T-helper 2 cell treated with Interferon-gamma antibody and Interleukin-4, amounts not matched to agents 5 μg/mL and 100 μg/mL, for 36 hours (primary cell): Measurements from ENCODE around the gene JOSD2.

Experiments
- DNase-seq: peaks from one replicate; pipeline ENCODE4 v3.0.0; 2021; ENCODE audit warnings: low spot score
- H3K27ac Mint-ChIP-seq: one replicate; pipeline ENCODE4 v1.8.0; 2021; ENCODE audit warnings: mild to moderate bottlenecking, mixed read lengths
- H3K27me3 Mint-ChIP-seq: one replicate; pipeline ENCODE4 v1.8.0; 2021; ENCODE audit warnings: low read depth, mixed read lengths
- H3K36me3 Mint-ChIP-seq: one replicate; pipeline ENCODE4 v1.8.0; 2021; ENCODE audit warnings: low read depth, mixed read lengths
- H3K4me1 Mint-ChIP-seq: one replicate; pipeline ENCODE4 v1.8.0; 2021; ENCODE audit warnings: low read depth, mixed read lengths
- H3K4me3 Mint-ChIP-seq: one replicate; pipeline ENCODE4 v1.8.0; 2022; ENCODE audit warnings: mild to moderate bottlenecking, moderate library complexity, mixed read lengths
- H3K9me3 Mint-ChIP-seq: one replicate; pipeline ENCODE4 v1.8.0; 2021; ENCODE audit warnings: mixed read lengths

Gene JOSD2

DNA sequence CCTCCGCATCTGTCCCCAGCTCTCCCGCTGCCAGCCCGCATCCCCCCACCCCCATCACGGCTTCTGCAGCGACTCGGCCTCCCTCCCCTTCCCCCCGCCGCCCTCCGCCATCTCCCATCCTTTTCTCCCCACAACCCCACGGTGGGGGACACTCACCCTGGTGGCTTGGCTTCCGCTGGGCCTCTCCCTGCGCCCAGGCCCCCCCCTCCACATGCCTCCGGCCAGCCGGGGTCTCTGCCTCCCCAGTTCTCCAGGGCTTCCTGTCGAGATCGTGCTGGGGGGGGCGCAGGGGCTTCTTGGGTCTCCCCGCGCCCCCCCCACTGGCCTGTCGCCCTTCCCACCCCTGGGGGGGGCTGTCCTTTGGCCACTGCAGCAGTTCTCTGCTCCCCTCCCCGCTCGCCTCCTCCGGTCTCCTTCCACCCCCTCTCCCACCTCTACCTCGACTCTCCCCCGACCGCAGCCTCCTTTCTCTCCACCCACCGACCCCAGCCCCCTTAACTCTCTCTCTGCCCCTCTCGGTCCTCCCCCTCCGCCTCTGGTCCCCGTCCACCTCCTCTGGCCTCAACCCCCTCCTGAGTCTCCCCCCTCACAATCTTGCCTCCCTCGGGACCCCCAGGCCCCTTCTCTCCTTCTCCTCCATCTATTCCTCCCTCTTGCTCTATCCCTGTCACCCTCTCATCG, 40.2 kb upstream of the JOSD2 start:
- no peak for DNase-seq
- Mint-ChIP-seq H3K4me1 (no peaks in the 10 kb centered on the region), H3K27ac (no peak overlapping the region), H3K27me3 (peaks cover 41% of the 10 kb centered on the region), H3K9me3 (no peaks in the 10 kb centered on the region), H3K4me3 (no peak overlapping the region), H3K36me3 (no peaks in the 10 kb centered on the region)

DNA sequence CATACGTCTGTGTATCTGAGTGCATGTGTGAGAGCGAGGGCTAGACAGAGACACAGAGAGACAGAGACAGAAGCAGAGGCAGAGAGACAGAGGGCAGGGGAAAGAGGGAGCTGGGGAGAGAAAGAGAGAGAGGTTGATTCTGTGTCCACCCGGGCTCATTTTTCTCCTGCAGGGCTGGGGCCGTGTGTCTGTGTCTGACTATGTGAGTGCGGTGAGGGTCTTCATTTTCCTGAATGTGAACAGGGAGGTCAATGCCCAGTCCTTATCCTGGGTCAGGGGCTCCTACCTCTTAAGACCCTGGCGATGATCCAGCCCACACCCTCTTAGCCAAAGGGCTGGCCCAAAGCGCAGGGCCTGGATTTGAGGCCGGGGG, 39.6 kb upstream of the JOSD2 start:
- Mint-ChIP-seq H3K9me3 (no peaks in the 10 kb centered on the region), H3K36me3 (no peaks in the 10 kb centered on the region), H3K27me3 (peaks cover 41% of the 10 kb centered on the region), H3K4me1 (no peaks in the 10 kb centered on the region), H3K27ac (no peak overlapping the region), H3K4me3 (no peak overlapping the region)
- no peak for DNase-seq

DNA sequence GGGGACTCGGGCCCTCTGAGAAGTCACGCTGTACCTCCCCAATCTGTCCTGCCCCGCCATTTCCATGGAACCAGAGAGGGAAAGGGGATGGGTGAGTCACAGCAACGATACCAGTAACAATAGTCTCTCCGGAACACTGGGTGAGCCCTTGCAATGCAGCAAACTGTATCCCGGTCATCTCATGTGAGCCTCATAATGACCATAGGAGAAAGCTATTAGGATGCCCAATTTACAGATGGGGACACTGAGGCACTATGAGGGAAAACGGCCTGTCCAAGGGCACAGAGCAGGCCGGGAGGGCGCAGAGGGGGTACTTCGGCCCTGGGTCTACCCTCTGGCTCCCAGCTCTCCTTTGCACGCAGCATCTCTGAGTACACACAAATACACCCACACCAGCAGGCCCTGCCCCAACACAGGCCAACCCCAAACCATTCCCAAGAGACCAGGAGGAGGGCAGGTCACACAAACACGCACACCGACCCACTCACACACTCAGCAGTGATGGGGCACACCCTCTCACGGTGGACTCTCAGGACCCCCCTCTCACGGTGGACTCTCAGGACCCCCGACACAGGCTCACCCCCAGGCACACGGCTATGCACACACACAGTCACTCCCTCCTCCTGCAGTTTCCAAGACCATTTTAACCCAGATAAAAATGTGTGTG, 39.1 kb upstream of the JOSD2 start:
- peaks cover 35% of the 10 kb centered on the region for H3K27me3 Mint-ChIP-seq
- H3K4me3 Mint-ChIP-seq, result no peak overlapping the region
- H3K9me3 Mint-ChIP-seq, result no peaks in the 10 kb centered on the region
- DNase-seq, result no peak
- no peak overlapping the region for H3K27ac Mint-ChIP-seq
- no peaks in the 10 kb centered on the region for H3K4me1 Mint-ChIP-seq
- no peaks in the 10 kb centered on the region for H3K36me3 Mint-ChIP-seq

DNA sequence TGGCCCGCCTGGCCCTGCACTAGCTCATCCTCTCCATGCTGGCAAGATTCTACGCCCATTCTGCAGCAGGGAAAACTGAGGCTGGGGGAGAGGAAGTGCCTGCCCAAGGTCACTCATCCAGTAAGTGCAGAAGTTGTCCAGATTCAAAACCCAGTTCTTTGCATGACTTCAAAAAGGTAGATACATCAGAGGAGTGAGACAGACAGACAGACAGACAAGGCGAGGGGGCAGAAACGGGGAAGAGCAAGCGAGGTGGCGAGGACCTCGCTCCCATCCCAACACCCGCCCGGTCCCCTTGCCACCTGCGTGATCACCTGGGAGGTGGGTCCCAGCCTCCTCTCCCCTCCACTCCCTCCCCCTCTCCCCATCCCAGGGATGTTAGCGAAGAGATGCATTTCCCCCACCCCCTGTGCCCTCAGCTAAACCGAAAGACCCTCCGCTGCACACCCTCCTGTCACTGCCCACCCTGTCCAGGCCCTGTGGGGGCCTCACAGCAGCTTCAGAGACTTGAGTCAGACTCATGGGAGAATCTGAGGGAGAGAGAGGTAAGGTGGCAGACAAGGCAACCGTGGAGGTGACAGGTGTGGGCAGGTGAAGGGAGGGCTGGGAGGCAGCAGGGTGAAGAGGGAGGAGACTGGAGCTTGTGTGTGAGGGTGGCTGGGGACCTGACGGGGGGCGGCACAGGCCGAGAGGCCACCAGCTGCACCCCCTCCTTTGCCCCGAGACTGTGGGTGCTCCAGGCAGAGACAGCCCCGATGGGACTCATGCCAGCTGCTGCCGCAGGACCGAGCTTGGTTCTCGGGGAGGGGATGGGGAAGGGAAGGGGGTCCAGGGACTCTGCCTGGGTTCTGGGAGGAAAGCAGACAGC, 38.3 kb upstream of the JOSD2 start:
- Mint-ChIP-seq H3K27ac (no peak overlapping the region), H3K27me3 (peaks cover 31% of the 10 kb centered on the region), H3K4me1 (no peaks in the 10 kb centered on the region)

DNA sequence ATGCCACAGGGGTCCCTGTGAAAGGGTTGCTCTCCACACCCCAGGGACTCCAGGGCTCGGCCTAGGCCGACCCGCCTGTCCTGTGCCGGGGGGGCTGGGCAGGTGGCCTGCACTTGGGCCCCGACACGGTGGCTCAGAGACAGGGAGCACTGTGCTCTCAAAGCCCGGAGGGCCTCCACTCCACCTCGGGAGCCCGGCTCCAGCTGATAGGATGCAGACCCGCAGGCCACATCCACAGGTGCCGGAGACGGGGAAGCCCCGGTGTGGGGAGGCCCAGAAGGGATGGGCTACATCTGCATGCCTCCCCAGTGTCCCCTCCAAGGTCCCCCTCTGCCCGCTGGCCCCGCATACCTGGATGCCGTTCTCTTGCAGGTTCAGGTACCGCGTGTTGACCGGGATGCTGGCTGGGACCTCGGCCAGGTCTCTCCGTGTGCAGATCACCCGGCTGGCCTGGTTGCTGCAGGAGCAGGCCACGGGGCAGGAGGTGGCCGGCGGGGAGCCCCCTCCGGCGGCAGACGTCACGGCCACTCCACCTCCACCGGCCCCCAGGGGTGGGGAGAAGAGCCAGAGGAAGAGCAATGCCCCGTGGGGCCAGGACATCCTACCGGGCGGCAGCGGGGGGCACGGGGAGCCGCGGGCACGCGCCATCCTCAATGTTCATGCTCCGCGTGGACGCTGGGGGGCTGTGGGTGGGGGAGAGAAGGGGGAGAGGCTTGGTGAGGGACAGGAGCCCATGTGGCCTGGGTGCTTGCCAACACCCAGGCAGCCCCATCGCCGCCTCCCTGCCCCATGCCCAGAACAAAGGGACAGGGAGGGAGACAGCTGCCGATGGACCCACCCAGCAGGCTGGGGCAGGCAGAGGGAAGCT, 37.4 kb upstream of the JOSD2 start:
- H3K27me3 Mint-ChIP-seq, result peaks cover 26% of the 10 kb centered on the region

More for the DNA sequence above, 38.3 kb upstream of the JOSD2 start:
- Mint-ChIP-seq H3K4me3 (no peak overlapping the region), H3K9me3 (no peaks in the 10 kb centered on the region), H3K36me3 (no peaks in the 10 kb centered on the region)
- DNase-seq, result no peak

DNA sequence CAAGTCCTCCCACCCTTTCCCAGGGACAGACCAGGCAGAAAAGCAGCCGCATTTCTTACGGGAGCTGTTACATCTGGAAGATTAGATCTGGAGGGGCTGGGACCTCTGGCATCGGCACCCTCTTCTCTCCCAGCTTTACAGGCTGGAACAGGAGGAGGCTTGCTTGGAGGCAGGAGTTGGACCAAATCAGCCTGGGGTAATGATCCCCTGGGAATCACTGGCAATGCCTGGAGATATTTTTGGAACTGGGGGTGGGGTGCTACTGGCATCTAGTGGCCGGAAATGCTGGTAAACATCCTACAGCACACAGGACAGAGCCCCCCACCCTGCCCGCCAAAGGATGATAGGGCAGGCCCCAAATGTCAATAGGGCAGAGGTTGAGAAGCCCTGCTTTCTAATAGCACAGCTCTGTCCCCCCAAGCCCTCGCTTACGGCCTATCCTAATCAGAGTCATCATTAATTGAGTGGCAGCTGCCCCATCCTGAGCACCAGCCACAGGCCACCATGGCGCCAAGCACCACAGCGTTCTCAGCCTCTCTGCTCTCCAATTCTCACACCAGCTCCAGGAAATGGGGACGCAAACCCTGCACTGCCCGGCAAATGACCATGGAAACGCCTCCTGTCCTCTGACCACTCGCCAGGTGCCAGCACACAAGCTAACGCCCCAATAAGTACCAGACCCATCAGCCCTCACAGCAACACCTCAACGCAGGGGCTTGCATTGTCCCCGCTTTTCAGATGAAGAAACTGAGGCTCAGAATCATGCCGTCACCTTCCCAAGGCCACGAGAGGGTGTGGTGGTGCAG, 36.6 kb upstream of the JOSD2 start:
- H3K36me3 Mint-ChIP-seq, result no peaks in the 10 kb centered on the region
- no peaks in the 10 kb centered on the region for H3K4me1 Mint-ChIP-seq
- H3K27me3 Mint-ChIP-seq, result peaks cover 18% of the 10 kb centered on the region
- no peaks in the 10 kb centered on the region for H3K9me3 Mint-ChIP-seq
- no peak overlapping the region for H3K27ac Mint-ChIP-seq
- DNase-seq, result no peak
- no peak overlapping the region for H3K4me3 Mint-ChIP-seq

More for the DNA sequence above, 37.4 kb upstream of the JOSD2 start:
- no peaks in the 10 kb centered on the region for H3K4me1 Mint-ChIP-seq
- H3K9me3 Mint-ChIP-seq, result no peaks in the 10 kb centered on the region
- H3K27ac Mint-ChIP-seq, result no peak overlapping the region
- no peak for DNase-seq
- H3K36me3 Mint-ChIP-seq, result no peaks in the 10 kb centered on the region
- H3K4me3 Mint-ChIP-seq, result no peak overlapping the region

DNA sequence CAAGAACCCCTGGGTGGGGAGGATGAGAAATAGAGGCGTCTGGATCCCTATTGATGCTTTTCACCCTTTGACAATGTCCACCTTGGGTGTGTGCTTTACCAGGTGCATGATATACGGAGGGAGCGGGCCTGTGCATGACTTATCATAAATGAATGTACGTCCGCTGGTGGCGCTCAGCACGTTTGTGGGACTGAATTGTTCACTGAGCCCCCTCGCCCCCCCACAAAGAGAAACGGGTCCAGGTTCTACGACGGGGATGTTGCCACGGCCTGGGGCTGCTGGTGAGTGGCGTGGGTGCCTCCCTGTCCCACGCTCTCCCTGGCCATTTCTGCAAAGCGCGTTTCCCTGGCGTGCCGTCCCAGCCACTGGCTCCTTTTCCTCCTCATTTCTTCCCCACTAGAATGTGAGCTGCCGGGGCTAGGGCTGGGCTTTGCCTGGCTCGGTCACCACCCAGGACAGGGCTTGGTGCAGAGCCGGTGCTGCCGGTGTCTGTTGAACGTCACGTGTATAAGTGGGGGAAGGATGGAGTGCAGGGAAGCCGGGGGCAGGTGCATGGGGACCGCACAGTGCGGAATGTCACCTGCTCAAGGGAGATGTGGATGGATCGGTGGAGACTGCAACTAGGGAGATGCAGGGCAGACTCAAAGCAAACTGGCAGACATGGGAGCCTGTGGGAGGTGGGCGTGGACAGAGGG, 35.7 kb upstream of the JOSD2 start:
- Mint-ChIP-seq H3K27ac (no peak overlapping the region), H3K36me3 (no peaks in the 10 kb centered on the region), H3K4me1 (no peaks in the 10 kb centered on the region), H3K27me3 (peaks cover 11% of the 10 kb centered on the region), H3K9me3 (no peaks in the 10 kb centered on the region), H3K4me3 (no peak overlapping the region)
- no peak for DNase-seq

DNA sequence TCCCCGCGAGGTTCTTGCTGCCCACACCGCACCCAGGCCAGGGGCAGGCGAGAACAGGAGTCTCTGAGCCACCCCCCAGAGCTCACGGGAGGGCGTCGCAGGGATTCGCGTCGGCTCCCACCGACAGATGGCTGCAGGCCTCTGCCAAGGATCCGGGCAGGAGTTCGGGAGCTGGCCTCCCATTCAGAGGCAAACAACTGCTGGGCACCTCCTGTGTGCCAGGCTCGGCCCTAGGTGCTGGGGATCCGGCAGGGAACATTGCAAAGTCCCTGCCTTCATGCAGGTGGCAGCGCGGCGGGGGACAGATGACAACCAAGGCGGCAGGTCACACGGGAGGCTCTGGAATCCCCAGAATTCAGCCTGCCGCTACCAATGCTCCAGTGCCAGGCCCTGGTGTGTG, 32.0 kb upstream of the JOSD2 start:
- no peak for DNase-seq
- H3K27ac Mint-ChIP-seq, result no peak overlapping the region
- no peak overlapping the region for H3K4me3 Mint-ChIP-seq
- no peaks in the 10 kb centered on the region for H3K36me3 Mint-ChIP-seq
- H3K4me1 Mint-ChIP-seq, result no peaks in the 10 kb centered on the region
- H3K27me3 Mint-ChIP-seq, result no peaks in the 10 kb centered on the region
- no peaks in the 10 kb centered on the region for H3K9me3 Mint-ChIP-seq

DNA sequence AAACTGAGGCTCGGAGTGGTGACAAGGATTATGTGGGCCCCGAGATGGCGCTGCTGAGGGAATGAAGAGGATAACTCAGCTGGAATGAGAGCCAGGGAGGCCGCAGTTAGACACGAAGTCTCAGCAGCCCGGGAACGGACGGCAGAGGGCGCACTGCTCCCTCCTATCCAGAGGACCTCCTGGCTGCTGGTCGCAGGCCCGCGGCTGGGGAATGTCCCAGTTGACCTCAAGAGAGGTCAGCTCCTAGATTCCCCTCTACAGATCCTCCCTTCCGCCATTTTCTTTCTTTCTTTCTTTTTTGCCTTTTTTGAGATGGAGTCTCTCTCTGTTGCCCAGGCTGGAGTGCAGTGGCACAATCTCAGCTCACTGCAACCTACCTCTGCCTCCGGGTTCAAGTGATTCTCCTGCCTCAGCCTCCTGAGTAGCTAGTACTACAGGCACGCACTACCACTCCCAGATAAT, 26.8 kb upstream of the JOSD2 start:
- Mint-ChIP-seq H3K4me1 (no peaks in the 10 kb centered on the region), H3K27ac (no peak overlapping the region), H3K27me3 (no peaks in the 10 kb centered on the region), H3K36me3 (no peaks in the 10 kb centered on the region), H3K4me3 (no peak overlapping the region), H3K9me3 (peaks cover 6% of the 10 kb centered on the region)
- DNase-seq, result peak; percentile 56

DNA sequence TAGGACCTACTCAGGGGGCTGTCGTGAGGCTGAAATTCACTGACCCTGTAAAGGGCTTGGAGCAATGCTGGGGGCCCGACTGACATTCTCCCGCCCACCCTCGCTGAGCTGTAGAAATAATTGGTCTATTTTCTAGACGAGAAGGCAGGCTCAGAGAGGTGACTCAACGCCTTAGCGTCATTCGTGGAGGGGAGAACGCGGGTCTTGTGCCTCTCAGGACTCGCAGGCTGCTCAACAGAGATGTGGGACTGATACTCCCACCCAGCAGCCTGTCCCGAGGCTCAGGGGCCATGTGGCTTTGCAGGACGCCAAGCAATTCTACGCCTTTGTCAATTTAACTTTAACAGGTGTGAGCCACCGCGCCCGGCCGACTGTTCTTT, 26.3 kb upstream of the JOSD2 start:
- Mint-ChIP-seq H3K9me3 (peaks cover 6% of the 10 kb centered on the region), H3K27me3 (no peaks in the 10 kb centered on the region), H3K36me3 (no peaks in the 10 kb centered on the region), H3K4me1 (no peaks in the 10 kb centered on the region), H3K27ac (no peak overlapping the region), H3K4me3 (no peak overlapping the region)
- no peak for DNase-seq

DNA sequence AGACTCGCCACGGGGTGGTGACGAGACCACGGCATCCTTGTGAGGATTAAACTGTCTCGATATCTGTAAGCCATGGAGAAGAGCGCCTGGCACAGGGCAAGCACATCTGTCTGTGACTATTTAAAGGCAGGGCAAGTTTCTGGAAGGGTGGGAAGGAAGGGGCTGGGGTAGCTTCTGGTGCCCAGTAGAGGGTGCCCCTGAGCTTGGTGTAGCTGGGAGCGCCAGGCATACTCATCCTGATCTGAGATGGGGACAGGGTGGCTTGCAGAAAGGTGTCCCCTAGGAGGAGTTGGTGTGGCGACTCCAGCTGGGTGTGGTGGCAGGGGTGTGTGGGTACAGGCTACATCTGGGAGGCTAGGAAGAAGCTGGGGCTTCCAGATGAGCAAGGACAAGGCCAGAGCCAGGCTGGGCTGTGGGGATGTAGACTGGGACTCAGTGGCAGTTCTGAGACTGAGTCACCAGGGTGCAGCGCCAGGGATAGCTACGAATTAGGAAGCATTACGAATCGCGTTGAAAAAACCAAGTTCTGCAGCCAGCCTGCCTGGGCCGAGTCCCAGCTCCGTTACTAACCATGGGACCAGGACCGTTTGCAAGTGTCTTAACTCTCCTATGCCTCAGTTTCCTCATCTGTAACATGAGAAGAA, 25.8 kb upstream of the JOSD2 start:
- Mint-ChIP-seq H3K36me3 (no peaks in the 10 kb centered on the region), H3K27ac (no peak overlapping the region), H3K9me3 (peaks cover 6% of the 10 kb centered on the region), H3K4me3 (no peak overlapping the region), H3K4me1 (no peaks in the 10 kb centered on the region), H3K27me3 (no peaks in the 10 kb centered on the region)
- DNase-seq, result no peak

DNA sequence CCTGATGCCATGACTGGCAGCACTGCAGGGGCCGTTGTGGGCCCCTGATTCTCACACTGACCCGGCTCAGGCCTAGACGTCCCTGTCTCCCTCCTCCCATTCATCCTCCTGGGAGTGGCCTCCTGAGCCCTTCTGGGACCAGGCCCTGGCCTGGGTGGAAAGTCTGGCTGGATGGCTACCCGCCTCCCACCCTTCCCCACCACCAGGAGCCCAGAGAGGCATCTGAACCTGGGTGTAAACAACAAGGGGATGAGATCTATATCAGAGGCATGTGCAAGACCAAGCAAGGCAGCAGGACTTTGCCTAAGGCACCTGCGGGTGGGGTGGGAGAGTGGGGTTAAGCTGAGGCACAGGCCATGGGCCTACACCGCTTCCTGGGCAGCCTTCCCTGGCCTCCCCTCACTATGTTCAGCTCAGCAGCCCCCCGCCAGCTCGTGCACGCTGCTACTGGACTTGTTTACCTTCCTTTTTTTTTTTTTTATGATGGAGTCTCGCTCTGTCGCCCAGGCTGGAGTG, 24.7 kb upstream of the JOSD2 start:
- no peaks in the 10 kb centered on the region for H3K36me3 Mint-ChIP-seq
- H3K4me3 Mint-ChIP-seq, result no peak overlapping the region
- DNase-seq, result no peak
- H3K27me3 Mint-ChIP-seq, result no peaks in the 10 kb centered on the region
- H3K27ac Mint-ChIP-seq, result no peak overlapping the region
- H3K4me1 Mint-ChIP-seq, result no peaks in the 10 kb centered on the region
- peaks cover 6% of the 10 kb centered on the region for H3K9me3 Mint-ChIP-seq
